ENCODE measurements around the gene PLEKHA8.

GRCh38 chr7:30028749-30029635 lies 780 bp downstream of the PLEKHA8 start:
- TF ChIP-seq ZNF274 (IDR thresholded peaks at IDR 0.05; ENCODE audit: low read depth, low read length) = no peak
- no peak for TF ChIP-seq YY1 (IDR thresholded peaks at IDR 0.05; ENCODE audit: insufficient read depth, insufficient read length)

All from NT2/D1 (cell line).